WTC11 (cell line): Measurements from ENCODE around the gene LSM4. TPM values are rescaled to one million over a fixed set of nuclear protein-coding genes. Genes with fewer than 3 reads are reported as not detected.
"Not testable (repeated sequence)": the region's sequence is repeated elsewhere in the genome, so short reads cannot be mapped to it uniquely, and the experiment has no call there.

Experiments
- ATAC-seq: fragments of 200-7000 bp; cut with Tn5 transposase; 2 replicates; pipeline ENCODE4 v1.10.0; 2021; ENCODE audit warnings: mild to moderate bottlenecking, moderate library complexity
- CTCF ChIA-PET: fragments of 300-600 bp; sonication (Branson Sonifier 250); formaldehyde crosslinking; loops from one replicate; lab custom pipeline; 2021; ENCODE audit warnings: antibody characterized with exemption; lab: Charles Lee
- POLR2A ChIA-PET: fragments of 350-600 bp; sonication (Branson Sonifier 250); formaldehyde crosslinking; loops from one replicate; lab custom pipeline; 2021; ENCODE audit warnings: antibody characterized with exemption; lab: Charles Lee
- DNase-seq: peaks from one replicate; pipeline ENCODE4 v3.0.0; 2021; ENCODE audit warnings: low spot score
- H3K27ac Mint-ChIP-seq: 2 replicates; pipeline ENCODE4 v1.8.0; 2021; ENCODE audit warnings: mixed read lengths
- H3K27me3 Mint-ChIP-seq: 2 replicates; pipeline ENCODE4 v1.8.0; 2021; ENCODE audit warnings: low read depth, mild to moderate bottlenecking, moderate library complexity, mixed read lengths
- H3K36me3 Mint-ChIP-seq: 2 replicates; pipeline ENCODE4 v1.8.0; 2021; ENCODE audit warnings: mixed read lengths
- H3K4me1 Mint-ChIP-seq: 2 replicates; pipeline ENCODE4 v1.8.0; 2022; ENCODE audit warnings: mixed read lengths
- H3K4me3 Mint-ChIP-seq: 2 replicates; pipeline ENCODE4 v1.8.0; 2021; ENCODE audit warnings: mild to moderate bottlenecking, moderate library complexity, mixed read lengths
- H3K9me3 Mint-ChIP-seq: 2 replicates; pipeline ENCODE4 v1.8.0; 2021; ENCODE audit warnings: mixed read lengths
- AR ChIP-seq: fragments of 250-450 bp; sonication (Bioruptor Pico); IDR thresholded peaks from 2 replicates; pipeline ENCODE4 v1.9.0; 2021; ENCODE audit warnings: mild to moderate bottlenecking
- ATF1 ChIP-seq: sonication (generic); formaldehyde crosslinking; IDR thresholded peaks from 2 replicates; pipeline ENCODE4 v1.8.1; 2023; ENCODE audit warnings: mild to moderate bottlenecking, moderate library complexity, missing genetic modification reagents
- CREM ChIP-seq: sonication (generic); formaldehyde crosslinking; IDR thresholded peaks from 2 replicates; pipeline ENCODE4 v1.8.1; 2022; ENCODE audit warnings: mild to moderate bottlenecking, missing genetic modification reagents, moderate library complexity
- ESRRA ChIP-seq: sonication (generic); formaldehyde crosslinking; IDR thresholded peaks from 2 replicates; pipeline ENCODE4 v1.8.1; 2022; ENCODE audit warnings: mild to moderate bottlenecking, missing genetic modification reagents, borderline replicate concordance
- FOXJ3 ChIP-seq: sonication (generic); formaldehyde crosslinking; IDR thresholded peaks from 2 replicates; pipeline ENCODE4 v1.9.0; 2021; ENCODE audit warnings: missing genetic modification reagents, mild to moderate bottlenecking, borderline replicate concordance
- GRHL2 ChIP-seq: fragments of 250-450 bp; sonication (Bioruptor Pico); IDR thresholded peaks from 2 replicates; pipeline ENCODE4 v1.8.0; 2022; ENCODE audit warnings: mild to moderate bottlenecking, moderate library complexity; ENCODE audit not compliant: insufficient replicate concordance, severe bottlenecking
- GTF2I ChIP-seq: fragments of 250-450 bp; sonication (Bioruptor Pico); conservative IDR thresholded peaks from 2 replicates; pipeline ENCODE4 v1.4.0; 2021; ENCODE audit warnings: mild to moderate bottlenecking
- HMGXB4 ChIP-seq: sonication (generic); formaldehyde crosslinking; IDR thresholded peaks from 2 replicates; pipeline ENCODE4 v1.8.1; 2023; ENCODE audit warnings: mild to moderate bottlenecking, moderate library complexity, missing genetic modification reagents
- MYBL2 ChIP-seq: sonication (generic); formaldehyde crosslinking; IDR thresholded peaks from 2 replicates; pipeline ENCODE4 v1.8.1; 2023; ENCODE audit warnings: mild to moderate bottlenecking, moderate library complexity, missing genetic modification reagents
- SMAD4 ChIP-seq: sonication (generic); formaldehyde crosslinking; IDR thresholded peaks from 2 replicates; pipeline ENCODE4 v1.8.0; 2022; ENCODE audit warnings: mild to moderate bottlenecking, missing genetic modification reagents
- STAT6 ChIP-seq: sonication (generic); formaldehyde crosslinking; conservative IDR thresholded peaks from 2 replicates; pipeline ENCODE4 v1.8.1; 2023; ENCODE audit warnings: mild to moderate bottlenecking, low read depth, missing genetic modification reagents, moderate library complexity
- TP53 ChIP-seq: sonication (generic); formaldehyde crosslinking; IDR thresholded peaks from 2 replicates; pipeline ENCODE4 v1.8.1; 2023; ENCODE audit warnings: mild to moderate bottlenecking, missing genetic modification reagents
- ZNF121 ChIP-seq: sonication (generic); formaldehyde crosslinking; IDR thresholded peaks from 2 replicates; pipeline ENCODE4 v1.8.0; 2023; ENCODE audit warnings: missing genetic modification reagents
- ZNF138 ChIP-seq: sonication (generic); formaldehyde crosslinking; conservative IDR thresholded peaks from 2 replicates; pipeline ENCODE4 v1.8.1; 2022; ENCODE audit warnings: mild to moderate bottlenecking, moderate library complexity, missing genetic modification reagents
- ZNF416 ChIP-seq: fragments of 250-450 bp; sonication (Bioruptor Pico); IDR thresholded peaks from 2 replicates; pipeline ENCODE4 v1.9.0; 2021; ENCODE audit warnings: mild to moderate bottlenecking, inconsistent platforms
- total RNA-seq: library from RNA; stranded (reverse); gene quantifications from 3 replicates; pipeline ENCODE4 v1.2.3, GENCODE V29; 2021
- TF ChIP-seq, protein P1 (sequence below): fragments of 250-450 bp; sonication (Bioruptor Pico); IDR thresholded peaks from 2 replicates; pipeline ENCODE4 v1.8.0; 2021; ENCODE audit warnings: mild to moderate bottlenecking
- TF ChIP-seq, protein P2 (sequence below): fragments of 250-450 bp; sonication (Bioruptor Pico); IDR thresholded peaks from 2 replicates; pipeline ENCODE4 v2.1.2; 2022; ENCODE audit warnings: mild to moderate bottlenecking, moderate library complexity
- TF ChIP-seq, protein P3 (sequence below): sonication (generic); formaldehyde crosslinking; IDR thresholded peaks from 2 replicates; pipeline ENCODE4 v1.8.1; 2022; ENCODE audit warnings: missing genetic modification reagents, borderline replicate concordance

The LSM4 gene
- total RNA-seq, 1 experiment from 2014 or later: 373 TPM

- TF ChIP-seq AR (CRISPR knock-in tag): no peak
- no peak for TF ChIP-seq TP53 (CRISPR knock-in tag)
Observed at GRCh38 chr19:18326772-18327171, 3.9 kb upstream of the LSM4 start (continued).

DNA sequence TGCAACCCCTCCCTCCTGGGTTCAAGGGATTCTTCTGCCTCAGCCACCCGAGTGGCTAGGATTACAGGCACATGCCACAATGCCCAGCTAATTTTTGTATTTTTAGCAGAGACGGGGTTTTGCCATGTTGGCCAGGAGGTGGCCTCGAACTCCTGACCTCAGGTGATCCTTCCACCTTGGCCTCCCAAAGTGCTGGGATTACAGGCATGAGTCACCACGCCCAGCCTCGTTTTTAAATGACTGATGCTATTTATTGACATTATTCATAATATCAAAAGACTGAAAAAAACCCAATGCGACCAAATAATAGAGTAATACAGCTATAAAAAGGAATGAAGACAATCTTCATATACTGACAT is 1.5 kb upstream of the LSM4 start:
- not testable (repeated sequence) for ATAC-seq, DNase-seq, H3K27me3 Mint-ChIP-seq, H3K4me3 Mint-ChIP-seq, H3K9me3 Mint-ChIP-seq
- CTCF ChIA-PET: interaction anchor here (1.1 to 3.1 kb wide), 2 partner anchors 45 to 69 kb away, joined by 5 to 35 read pairs; a partner anchor contains a TSS
- Mint-ChIP-seq H3K36me3 (peaks cover 21% of the 10 kb centered on the region), H3K27ac (peak overlapping the region; percentile 100; the same call in 1 of the 2 replicates), H3K4me1 (peaks cover 42% of the 10 kb centered on the region)
- POLR2A ChIA-PET: interaction anchor here (0.9 to 1.1 kb wide), 3 partner anchors 43 to 92 kb away, joined by 3 to 7 read pairs (median 5); partner anchors contain the start of gene JUND

GRCh38 chr19:18322318-18322758 is 538 bp downstream of the LSM4 start:
- H3K27me3 Mint-ChIP-seq: no peaks in the 10 kb centered on the region; the same call in 1 of the 2 replicates
- H3K27ac Mint-ChIP-seq: peak overlapping the region; percentile 92
- ChIA-PET POLR2A (interaction anchor here (0.8 to 2.2 kb wide), 7 partner anchors 13 to 574 kb away, joined by 3 to 74 read pairs (median 3); partner anchors contain the start of genes CERS1 and JUND), CTCF (interaction anchor here (0.6 to 12.7 kb wide), 30 partner anchors 15 to 267 kb away, joined by 3 to 240 read pairs (median 5); partner anchors contain the start of genes GDF15, IQCN, JUND and PGPEP1)
- peak overlapping the region; percentile 86 for H3K4me3 Mint-ChIP-seq
- ATAC-seq (peak; percentile 18), DNase-seq (peak; percentile 63)
- H3K9me3 Mint-ChIP-seq: no peaks in the 10 kb centered on the region
- TF ChIP-seq, protein P1, sequence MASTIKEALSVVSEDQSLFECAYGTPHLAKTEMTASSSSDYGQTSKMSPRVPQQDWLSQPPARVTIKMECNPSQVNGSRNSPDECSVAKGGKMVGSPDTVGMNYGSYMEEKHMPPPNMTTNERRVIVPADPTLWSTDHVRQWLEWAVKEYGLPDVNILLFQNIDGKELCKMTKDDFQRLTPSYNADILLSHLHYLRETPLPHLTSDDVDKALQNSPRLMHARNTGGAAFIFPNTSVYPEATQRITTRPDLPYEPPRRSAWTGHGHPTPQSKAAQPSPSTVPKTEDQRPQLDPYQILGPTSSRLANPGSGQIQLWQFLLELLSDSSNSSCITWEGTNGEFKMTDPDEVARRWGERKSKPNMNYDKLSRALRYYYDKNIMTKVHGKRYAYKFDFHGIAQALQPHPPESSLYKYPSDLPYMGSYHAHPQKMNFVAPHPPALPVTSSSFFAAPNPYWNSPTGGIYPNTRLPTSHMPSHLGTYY (CRISPR knock-in tag): no peak
- TF ChIP-seq, protein P2, sequence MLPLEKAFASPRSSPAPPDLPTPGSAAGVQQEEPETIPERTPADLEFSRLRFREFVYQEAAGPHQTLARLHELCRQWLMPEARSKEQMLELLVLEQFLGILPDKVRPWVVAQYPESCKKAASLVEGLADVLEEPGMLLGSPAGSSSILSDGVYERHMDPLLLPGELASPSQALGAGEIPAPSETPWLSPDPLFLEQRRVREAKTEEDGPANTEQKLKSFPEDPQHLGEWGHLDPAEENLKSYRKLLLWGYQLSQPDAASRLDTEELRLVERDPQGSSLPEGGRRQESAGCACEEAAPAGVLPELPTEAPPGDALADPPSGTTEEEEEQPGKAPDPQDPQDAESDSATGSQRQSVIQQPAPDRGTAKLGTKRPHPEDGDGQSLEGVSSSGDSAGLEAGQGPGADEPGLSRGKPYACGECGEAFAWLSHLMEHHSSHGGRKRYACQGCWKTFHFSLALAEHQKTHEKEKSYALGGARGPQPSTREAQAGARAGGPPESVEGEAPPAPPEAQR (CRISPR knock-in tag): no peak
- TF ChIP-seq GRHL2 (CRISPR knock-in tag) (no peak), SMAD4 (CRISPR knock-in tag) (no peak), ZNF121 (CRISPR knock-in tag) (no peak), ESRRA (CRISPR knock-in tag) (no peak), ZNF416 (no peak)
- H3K36me3 Mint-ChIP-seq: peaks cover 21% of the 10 kb centered on the region
- peaks cover 42% of the 10 kb centered on the region for H3K4me1 Mint-ChIP-seq

DNA sequence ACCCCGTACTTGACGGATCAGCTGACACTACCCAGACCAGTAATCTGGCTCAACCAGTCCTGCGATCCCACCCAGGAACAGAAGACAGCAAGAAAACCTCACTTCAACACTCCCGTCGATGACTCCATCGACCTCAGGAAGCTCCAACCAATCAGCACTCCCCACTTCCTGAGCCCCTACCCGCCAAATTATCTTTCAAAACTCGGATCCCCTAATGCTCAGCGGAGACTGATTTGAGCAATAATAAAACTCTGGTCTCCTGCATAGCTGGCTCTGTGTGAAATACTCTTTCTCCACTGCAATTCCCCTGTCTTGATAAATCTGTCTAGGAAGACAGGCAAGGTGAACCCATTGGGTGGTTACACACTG is 1.2 kb downstream of the LSM4 start:
- H3K27ac Mint-ChIP-seq: peak overlapping the region; percentile 92
- DNase-seq: no peak
- peaks cover 21% of the 10 kb centered on the region for H3K36me3 Mint-ChIP-seq
- H3K4me3 Mint-ChIP-seq: peak overlapping the region; percentile 86
- peaks cover 42% of the 10 kb centered on the region for H3K4me1 Mint-ChIP-seq
- CTCF ChIA-PET: interaction anchor here (0.7 to 12.7 kb wide), 16 partner anchors 14 to 268 kb away, joined by 3 to 240 read pairs (median 6); partner anchors contain the start of genes IQCN and JUND
- H3K27me3 Mint-ChIP-seq: no peaks in the 10 kb centered on the region; the same call in 1 of the 2 replicates
- no peaks in the 10 kb centered on the region for H3K9me3 Mint-ChIP-seq
- POLR2A ChIA-PET: interaction anchor here (0.8 to 2.2 kb wide), 5 partner anchors 14 to 42 kb away, joined by 3 to 74 read pairs (median 13); partner anchors contain the start of gene JUND
- ATAC-seq: no peak
- no peak for TF ChIP-seq GTF2I (CRISPR knock-in tag)
- no peak for TF ChIP-seq TP53 (CRISPR knock-in tag)
- TF ChIP-seq MYBL2 (CRISPR knock-in tag): no peak
- TF ChIP-seq FOXJ3 (CRISPR knock-in tag): no peak
- no peak for TF ChIP-seq ZNF138 (CRISPR knock-in tag)
- no peak for TF ChIP-seq HMGXB4 (CRISPR knock-in tag)
- TF ChIP-seq CREM (CRISPR knock-in tag): no peak
- TF ChIP-seq, protein P3, sequence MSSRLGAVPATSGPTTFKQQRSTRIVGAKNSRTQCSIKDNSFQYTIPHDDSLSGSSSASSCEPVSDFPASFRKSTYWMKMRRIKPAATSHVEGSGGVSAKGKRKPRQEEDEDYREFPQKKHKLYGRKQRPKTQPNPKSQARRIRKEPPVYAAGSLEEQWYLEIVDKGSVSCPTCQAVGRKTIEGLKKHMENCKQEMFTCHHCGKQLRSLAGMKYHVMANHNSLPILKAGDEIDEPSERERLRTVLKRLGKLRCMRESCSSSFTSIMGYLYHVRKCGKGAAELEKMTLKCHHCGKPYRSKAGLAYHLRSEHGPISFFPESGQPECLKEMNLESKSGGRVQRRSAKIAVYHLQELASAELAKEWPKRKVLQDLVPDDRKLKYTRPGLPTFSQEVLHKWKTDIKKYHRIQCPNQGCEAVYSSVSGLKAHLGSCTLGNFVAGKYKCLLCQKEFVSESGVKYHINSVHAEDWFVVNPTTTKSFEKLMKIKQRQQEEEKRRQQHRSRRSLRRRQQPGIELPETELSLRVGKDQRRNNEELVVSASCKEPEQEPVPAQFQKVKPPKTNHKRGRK (CRISPR knock-in tag): no peak
- TF ChIP-seq ATF1 (CRISPR knock-in tag): no peak
- TF ChIP-seq STAT6 (CRISPR knock-in tag): no peak
